Pulmonary artery endothelial cell (primary cell): Measurements from ENCODE around the gene RDH14. TPM values are rescaled to one million over a fixed set of nuclear protein-coding genes. Genes with fewer than 3 reads are reported as not detected.

Experiments
- DNase-seq: peaks from one replicate; pipeline ENCODE4 v3.0.0-alpha.2; 2011; ENCODE audit warnings: low read depth, low spot score
- total RNA-seq: library from RNA; depleted of rRNA; stranded (reverse); fragments of >200 nt; gene quantifications from 2 replicates; pipeline ENCODE4 v1.2.3, GENCODE V29; 2014

RDH14 gene
- total RNA-seq = 19.3 and 22.4 TPM in 2 replicates

- DNase-seq = peak; percentile 75
Observed at GRCh38 chr2:18560031-18560796, at the start of gene RDH14. TSS of gene RDH14 (minus strand) at chr2:18560653. CDS start at chr2:18560572, 81 bp downstream.

DNA sequence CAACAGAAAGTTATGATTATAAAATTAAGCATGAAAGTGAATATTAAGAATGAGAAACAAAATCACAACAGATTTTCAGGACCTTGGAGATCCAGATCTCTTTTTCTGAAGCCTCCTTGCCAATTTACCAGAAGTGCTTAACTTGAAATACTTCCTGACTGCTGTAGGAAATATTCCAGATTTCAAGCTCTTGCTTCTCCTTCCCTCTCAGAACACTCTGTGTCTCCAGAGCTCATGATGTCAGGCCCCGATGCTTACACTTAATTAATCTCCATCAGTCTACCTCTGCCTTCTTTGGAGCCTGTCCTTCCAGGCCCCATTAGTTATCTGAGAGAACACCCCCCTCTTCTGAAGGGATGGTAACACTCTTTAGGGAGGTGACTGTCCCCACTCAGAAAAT is 49.6 kb upstream of the RDH14 start:
- DNase-seq = no peak

DNA sequence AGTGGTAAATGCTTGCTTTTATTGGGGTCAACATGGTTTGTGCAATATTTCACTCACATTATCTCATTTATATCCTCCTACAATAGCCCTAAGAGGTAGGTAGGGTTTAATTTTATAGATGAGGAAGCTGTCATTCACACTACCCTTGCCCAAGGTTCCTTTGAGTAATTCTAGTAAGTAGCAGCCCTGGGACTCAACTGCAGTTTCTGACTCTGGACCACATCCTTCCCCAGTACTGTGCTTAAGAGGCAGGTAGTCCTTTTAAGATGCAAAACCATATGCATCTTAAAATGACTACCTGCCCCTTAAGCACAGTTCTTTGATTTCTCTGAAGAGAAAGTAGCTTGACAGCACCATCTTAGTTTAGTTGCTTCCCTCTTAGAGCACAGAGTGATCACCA is 44.7 kb upstream of the RDH14 start:
- DNase-seq = no peak

DNA sequence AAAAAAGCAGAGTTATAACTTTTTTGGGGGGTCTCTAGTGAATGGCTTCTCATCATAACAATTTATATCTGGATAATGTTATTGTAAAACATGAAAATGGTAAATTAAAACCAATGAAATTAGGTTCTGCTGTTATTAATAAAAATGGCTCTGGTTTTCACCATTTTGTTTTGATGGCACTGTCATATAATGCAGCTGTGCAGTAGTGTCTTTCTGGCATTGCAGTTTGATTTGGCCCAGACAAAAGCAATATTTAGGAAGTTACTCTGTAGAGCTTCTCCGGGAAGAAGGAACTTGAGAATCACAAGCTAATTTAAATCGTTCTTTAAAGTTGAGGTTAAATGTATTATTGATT is 44.1 kb upstream of the RDH14 start:
- DNase-seq = no peak

DNA sequence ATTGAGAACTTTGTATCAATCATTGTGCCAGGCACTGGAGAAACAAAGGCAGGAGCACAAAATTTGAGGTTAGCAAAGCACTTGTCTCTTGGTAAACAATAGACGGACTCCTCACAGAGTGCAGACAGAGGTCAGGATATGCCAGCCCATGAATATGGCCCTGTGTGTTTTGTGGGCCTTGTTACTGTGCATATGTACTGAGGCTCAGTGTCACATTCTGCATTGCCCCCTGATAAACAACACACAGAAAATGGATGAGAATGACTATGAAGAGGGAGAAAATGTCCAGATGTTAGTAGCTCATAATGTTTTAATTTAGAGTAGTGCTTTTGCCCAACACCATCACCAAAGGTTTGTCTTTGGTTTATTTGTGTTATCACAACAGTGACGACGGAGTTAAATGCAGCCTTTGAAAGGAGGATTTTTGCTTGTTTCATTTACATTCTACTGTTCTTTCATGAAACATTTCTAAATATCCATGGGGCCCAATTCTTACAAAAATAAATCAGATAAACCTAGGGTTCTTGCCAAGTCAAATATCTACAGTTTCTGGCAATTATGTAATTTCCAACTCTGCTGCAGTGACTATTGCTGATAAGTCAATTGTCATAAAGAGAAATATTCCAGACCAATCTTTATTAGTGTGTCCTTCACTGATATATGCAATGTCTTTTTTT is 43.5 kb upstream of the RDH14 start:
- no peak for DNase-seq

GRCh38 chr2:18602298-18602697 is 41.8 kb upstream of the RDH14 start:
- no peak for DNase-seq

- no peak for DNase-seq
Observed at GRCh38 chr2:18600255-18600613, 39.8 kb upstream of the RDH14 start.

- no peak for DNase-seq
Observed at GRCh38 chr2:18599509-18600254, 39.2 kb upstream of the RDH14 start.

DNA sequence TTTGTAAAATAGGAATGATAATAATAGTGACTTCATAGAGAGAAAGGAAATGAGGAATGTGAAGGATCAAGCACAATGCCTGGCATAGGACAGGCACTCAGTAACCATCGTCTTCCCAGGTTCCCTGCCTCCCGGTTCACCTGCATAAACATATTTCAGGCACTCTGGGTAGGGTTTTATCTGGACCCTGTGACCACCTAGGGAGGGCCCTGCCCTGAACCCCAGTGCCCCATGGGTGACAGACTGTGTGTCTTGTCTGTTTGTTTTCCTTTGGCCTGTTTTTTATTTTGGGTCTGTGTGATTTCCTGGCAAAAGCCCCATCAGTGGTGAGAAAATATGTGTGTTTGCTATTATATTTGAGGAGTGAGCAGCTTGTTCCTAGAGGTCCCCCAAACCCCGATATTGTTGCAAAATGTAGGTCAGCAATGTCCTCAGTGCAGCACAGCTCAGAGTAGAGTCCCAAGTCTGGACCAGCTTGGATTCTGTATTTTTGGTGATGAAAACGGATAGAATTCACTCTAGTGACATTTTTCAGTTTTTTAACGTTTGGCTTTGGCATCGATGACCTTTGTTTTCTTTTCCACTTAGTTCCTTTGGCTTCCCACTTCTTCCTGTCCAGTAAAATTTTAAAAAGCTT is 38.5 kb upstream of the RDH14 start:
- DNase-seq = no peak

GRCh38 chr2:18597618-18598017 is 37.2 kb upstream of the RDH14 start:
- no peak for DNase-seq

DNA sequence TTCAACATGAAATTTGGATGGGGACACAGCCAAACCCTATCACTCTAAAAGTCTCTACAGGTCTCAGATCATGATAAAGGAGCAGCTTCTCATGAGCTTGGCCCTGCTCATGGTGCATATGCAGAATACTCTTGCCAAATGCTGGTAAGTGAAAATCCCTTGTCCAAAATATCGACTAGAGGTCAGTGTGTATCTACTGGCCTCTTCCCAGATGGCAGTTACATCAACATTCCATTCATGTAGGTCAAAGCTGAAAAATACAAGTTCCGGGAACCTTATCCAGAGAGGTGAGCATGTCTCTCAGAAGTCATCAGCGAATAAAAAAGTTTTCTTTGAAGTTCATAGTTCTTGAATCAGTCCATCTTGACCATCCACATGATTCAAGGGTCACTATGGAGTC is 36.5 kb upstream of the RDH14 start:
- no peak for DNase-seq

- DNase-seq = no peak
Observed at GRCh38 chr2:18593496-18593895, 33.0 kb upstream of the RDH14 start.

GRCh38 chr2:18592372-18592771 is 31.9 kb upstream of the RDH14 start:
- no peak for DNase-seq

DNA sequence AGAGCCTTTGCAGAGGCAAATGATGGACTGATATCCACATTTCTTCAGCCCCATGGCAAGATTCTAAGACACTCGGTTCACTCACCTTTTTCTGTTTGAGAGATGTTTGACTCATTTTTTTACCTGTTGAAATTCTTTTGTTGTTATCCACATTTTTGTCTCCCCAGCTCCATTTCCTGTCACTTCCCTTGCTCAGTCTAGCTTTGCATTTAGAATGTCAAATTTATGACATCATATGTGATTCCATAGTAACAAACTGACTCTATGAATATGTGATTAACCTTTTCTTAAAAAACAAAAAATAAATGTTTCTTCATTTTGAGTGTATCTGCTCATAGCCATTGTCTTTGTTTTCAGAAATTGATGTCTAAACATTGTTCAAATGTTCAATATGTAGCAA is 28.9 kb upstream of the RDH14 start, which contains the start of gene NT5C1B:
Gene NT5C1B (minus strand): TSS at position 216 of the 400 bp plus-strand sequence. CDS start 101 bp downstream, at position 115.
- DNase-seq = no peak

DNA sequence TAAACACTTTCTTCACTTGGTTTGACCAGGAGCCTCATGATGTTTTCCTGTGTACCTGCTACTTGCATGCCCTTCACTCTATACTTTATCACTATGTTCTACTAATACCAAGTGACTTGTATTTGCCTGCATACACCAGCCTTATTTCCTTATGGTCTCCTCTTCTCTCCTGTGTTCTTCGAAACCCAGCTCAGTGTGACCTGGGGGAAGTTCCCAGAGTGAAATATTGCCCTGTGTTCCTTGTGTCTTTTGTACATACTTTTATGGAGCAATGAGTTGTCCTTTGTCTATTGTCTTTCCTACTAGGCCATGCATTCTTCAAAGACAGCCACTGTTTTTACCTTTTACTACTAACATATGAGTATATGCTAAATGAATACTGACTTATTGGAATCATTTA is 28.3 kb upstream of the RDH14 start:
- no peak for DNase-seq

- no peak for DNase-seq
Observed at GRCh38 chr2:18588049-18588448, 27.6 kb upstream of the RDH14 start.

GRCh38 chr2:18585526-18585925 is 25.1 kb upstream of the RDH14 start:
- DNase-seq = no peak

DNA sequence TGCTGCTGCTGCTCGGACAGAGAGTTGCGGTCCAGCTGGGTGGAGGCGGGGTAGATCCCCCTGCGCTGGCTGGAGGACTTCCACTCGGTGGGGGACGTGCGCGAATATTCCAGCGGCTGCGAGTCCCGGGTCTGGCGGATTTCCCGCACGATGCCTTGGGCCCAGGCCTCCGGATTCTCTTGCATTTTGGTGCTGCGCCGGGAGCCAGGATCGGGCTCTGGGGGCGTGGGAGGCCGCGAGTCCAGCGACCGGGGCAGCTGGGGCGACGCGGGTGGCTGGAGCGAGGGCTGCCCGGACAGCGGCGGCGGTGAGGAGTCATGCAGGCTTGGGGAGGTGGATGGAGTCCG is 24.1 kb upstream of the RDH14 start:
- DNase-seq = no peak

- no peak for DNase-seq
Observed at GRCh38 chr2:18583905-18584607, 23.6 kb upstream of the RDH14 start.

GRCh38 chr2:18580606-18581005 is 20.2 kb upstream of the RDH14 start:
- DNase-seq = no peak

DNA sequence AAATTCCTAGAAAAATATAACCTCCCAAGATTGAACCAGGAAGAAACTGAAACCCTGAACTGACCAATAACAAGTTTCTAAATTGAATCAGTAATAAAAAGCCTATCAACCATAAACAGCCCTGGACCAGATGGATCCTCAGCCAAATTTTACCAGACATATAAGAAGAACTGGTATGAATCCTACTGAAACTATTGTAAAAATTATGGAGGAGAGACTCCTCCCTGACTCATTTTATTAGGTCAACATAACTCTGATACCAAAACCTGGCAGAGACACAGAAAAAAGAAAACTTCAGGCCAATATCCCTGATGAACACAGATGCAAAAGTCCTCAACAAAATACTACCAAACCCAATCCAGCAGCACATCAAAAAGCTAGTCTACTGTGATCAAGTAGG is 17.6 kb upstream of the RDH14 start:
- no peak for DNase-seq
